HL-60 (cell line): Measurements from ENCODE around the gene CUL2.
"Not testable (repeated sequence)": the region's sequence is repeated elsewhere in the genome, so short reads cannot be mapped to it uniquely, and the experiment has no call there.

Experiments
- CTCF ChIP-seq: IDR thresholded peaks from one replicate; pipeline ENCODE4 v1.5.1; 2011; ENCODE audit warnings: low read length, control low read depth, inconsistent platforms; ENCODE audit not compliant: insufficient read depth
- POLR2AphosphoS5 ChIP-seq: IDR thresholded peaks from 2 replicates; pipeline ENCODE4 v1.6.1; 2012; ENCODE audit warnings: low read depth

- TF ChIP-seq CTCF, POLR2AphosphoS5: not testable (repeated sequence)
Measured at GRCh38 chr10:34991117-34991516, 99.0 kb downstream of the CUL2 start.
